Glutamatergic neuron (in vitro differentiated cells): ENCODE data around the gene IGLL5. TPM values are rescaled to one million over a fixed set of nuclear protein-coding genes. Genes with fewer than 3 reads are reported as not detected.

Experiments used
- DNase-seq: peaks from one replicate; pipeline ENCODE4 v3.0.0; 2022
- H3K27ac Mint-ChIP-seq: one replicate; pipeline ENCODE4 v1.8.0; 2020; ENCODE audit warnings: mild to moderate bottlenecking, mixed read lengths, inconsistent platforms; ENCODE audit not compliant: unreplicated experiment
- H3K27me3 Mint-ChIP-seq: one replicate; pipeline ENCODE4 v1.8.0; 2020; ENCODE audit warnings: mild to moderate bottlenecking, moderate library complexity, mixed read lengths, inconsistent platforms; ENCODE audit not compliant: unreplicated experiment
- H3K36me3 Mint-ChIP-seq: one replicate; pipeline ENCODE4 v1.8.0; 2020; ENCODE audit warnings: mild to moderate bottlenecking, mixed read lengths, inconsistent platforms; ENCODE audit not compliant: unreplicated experiment
- H3K4me1 Mint-ChIP-seq: one replicate; pipeline ENCODE4 v1.8.0; 2020; ENCODE audit warnings: mild to moderate bottlenecking, low read depth, mixed read lengths, inconsistent platforms; ENCODE audit not compliant: unreplicated experiment
- H3K4me3 Mint-ChIP-seq: one replicate; pipeline ENCODE4 v1.8.0; 2020; ENCODE audit warnings: mild to moderate bottlenecking, mixed read lengths, inconsistent platforms; ENCODE audit not compliant: unreplicated experiment
- H3K9me3 Mint-ChIP-seq: one replicate; pipeline ENCODE4 v1.8.0; 2020; ENCODE audit warnings: mild to moderate bottlenecking, moderate library complexity, mixed read lengths, inconsistent platforms; ENCODE audit not compliant: unreplicated experiment
- CTCF ChIP-seq: fragments of 200-600 bp; sonication (generic); IDR thresholded peaks from one replicate; pipeline ENCODE4 v1.5.0; 2021; ENCODE audit not compliant: partially characterized antibody, unreplicated experiment
- total RNA-seq: library from RNA; stranded (reverse); fragmentation: NEBNext Ultra II Directional; extraction: Animal tissue kit (Norgen Biotek cat#: 25700); gene quantifications from one replicate; pipeline ENCODE4 v1.2.1, GENCODE V29; 2021; ENCODE audit not compliant: unreplicated experiment

IGLL5 gene
- total RNA-seq, 1 donor from 2014 or later, result not detected

GRCh38 chr22:22877523-22878210 lies 9.9 kb upstream of the IGLL5 start:
- H3K36me3 Mint-ChIP-seq, result peaks cover 5% of the 10 kb centered on the region
- no peaks in the 10 kb centered on the region for H3K4me1 Mint-ChIP-seq
- H3K27me3 Mint-ChIP-seq, result peaks cover 4% of the 10 kb centered on the region
- no peak overlapping the region for H3K27ac Mint-ChIP-seq
- no peak overlapping the region for H3K4me3 Mint-ChIP-seq
- DNase-seq, result peak; percentile 84
- H3K9me3 Mint-ChIP-seq, result peaks cover 2% of the 10 kb centered on the region
- peak; percentile 83 for TF ChIP-seq CTCF

GRCh38 chr22:22878211-22878570 lies 9.4 kb upstream of the IGLL5 start:
- peaks cover 2% of the 10 kb centered on the region for H3K9me3 Mint-ChIP-seq
- peaks cover 4% of the 10 kb centered on the region for H3K27me3 Mint-ChIP-seq
- no peak for DNase-seq
- no peak overlapping the region for H3K27ac Mint-ChIP-seq
- H3K4me1 Mint-ChIP-seq, result no peaks in the 10 kb centered on the region
- H3K36me3 Mint-ChIP-seq, result peaks cover 5% of the 10 kb centered on the region
- H3K4me3 Mint-ChIP-seq, result no peak overlapping the region
- no peak for TF ChIP-seq CTCF

GRCh38 chr22:22878801-22879674 lies 8.6 kb upstream of the IGLL5 start:
- Mint-ChIP-seq H3K27me3 (peaks cover 4% of the 10 kb centered on the region), H3K27ac (no peak overlapping the region), H3K4me1 (no peaks in the 10 kb centered on the region), H3K36me3 (no peaks in the 10 kb centered on the region), H3K9me3 (no peaks in the 10 kb centered on the region), H3K4me3 (no peak overlapping the region)
- DNase-seq, result no peak
- TF ChIP-seq CTCF, result no peak

- Mint-ChIP-seq H3K27me3 (peaks cover 4% of the 10 kb centered on the region), H3K27ac (no peak overlapping the region), H3K9me3 (no peaks in the 10 kb centered on the region), H3K4me3 (no peak overlapping the region), H3K36me3 (no peaks in the 10 kb centered on the region), H3K4me1 (no peaks in the 10 kb centered on the region)
- no peak for DNase-seq
- TF ChIP-seq CTCF, result no peak
Observed at GRCh38 chr22:22879675-22880155, 7.9 kb upstream of the IGLL5 start.

- Mint-ChIP-seq H3K27ac (no peak overlapping the region), H3K4me3 (no peak overlapping the region), H3K36me3 (no peaks in the 10 kb centered on the region), H3K4me1 (no peaks in the 10 kb centered on the region), H3K27me3 (peaks cover 4% of the 10 kb centered on the region), H3K9me3 (no peaks in the 10 kb centered on the region)
- DNase-seq, result no peak
- TF ChIP-seq CTCF, result no peak
Observed at GRCh38 chr22:22880645-22881044, 7.0 kb upstream of the IGLL5 start.
